GM19035 (cell line): ENCODE data around the gene PKNOX2.

Experiments
- ATAC-seq: cut with Tn5 transposase; IDR thresholded peaks from one replicate; pipeline ENCODE4 v1.9.1; 2021; ENCODE audit not compliant: unreplicated experiment

PKNOX2 gene

GRCh38 chr11:125305345-125305744 lies 140.8 kb downstream of the PKNOX2 start:
- ATAC-seq, result no peak

- ATAC-seq, result no peak
These were observed 141.9 kb downstream of the PKNOX2 start for GRCh38 chr11:125306476-125306875.

- ATAC-seq, result no peak
These were observed 143.7 kb downstream of the PKNOX2 start for GRCh38 chr11:125308246-125308645.

GRCh38 chr11:125312391-125312790 lies 147.8 kb downstream of the PKNOX2 start:
- no peak for ATAC-seq

GRCh38 chr11:125312812-125313211 lies 148.3 kb downstream of the PKNOX2 start:
- no peak for ATAC-seq

- ATAC-seq, result no peak
These were observed 149.0 kb downstream of the PKNOX2 start for GRCh38 chr11:125313271-125314219.

- no peak for ATAC-seq
These were observed 149.9 kb downstream of the PKNOX2 start for GRCh38 chr11:125314276-125315078.

- ATAC-seq, result no peak
These were observed 150.7 kb downstream of the PKNOX2 start for GRCh38 chr11:125315079-125315740.

- ATAC-seq, result no peak
These were observed 152.9 kb downstream of the PKNOX2 start for GRCh38 chr11:125317416-125317815.

- no peak for ATAC-seq
These were observed 155.1 kb downstream of the PKNOX2 start for GRCh38 chr11:125319649-125320048.

- ATAC-seq, result no peak
These were observed 156.0 kb downstream of the PKNOX2 start for GRCh38 chr11:125320347-125321076.

- ATAC-seq, result no peak
These were observed 157.7 kb downstream of the PKNOX2 start for GRCh38 chr11:125322289-125322688.

GRCh38 chr11:125325196-125325595 lies 160.6 kb downstream of the PKNOX2 start:
- no peak for ATAC-seq

- no peak for ATAC-seq
These were observed 161.6 kb downstream of the PKNOX2 start for GRCh38 chr11:125326126-125326525.

GRCh38 chr11:125327518-125328224 lies 163.1 kb downstream of the PKNOX2 start:
- ATAC-seq, result no peak

GRCh38 chr11:125328225-125328580 lies 163.7 kb downstream of the PKNOX2 start:
- ATAC-seq, result no peak

GRCh38 chr11:125329786-125330185 lies 165.2 kb downstream of the PKNOX2 start:
- no peak for ATAC-seq

- no peak for ATAC-seq
These were observed 166.1 kb downstream of the PKNOX2 start for GRCh38 chr11:125330462-125331325.

GRCh38 chr11:125331357-125332035 lies 166.9 kb downstream of the PKNOX2 start:
- no peak for ATAC-seq
